Ishikawa (cell line): ENCODE measurements around the gene NCAPG2.

Source experiments
- CEBPB ChIP-seq: IDR thresholded peaks from 2 replicates; pipeline ENCODE4 v1.6.1; 2012
- CREB1 ChIP-seq: IDR thresholded peaks from 2 replicates; pipeline ENCODE4 v1.6.1; 2012; ENCODE audit warnings: low read depth
- EGR1 ChIP-seq: IDR thresholded peaks from 2 replicates; pipeline ENCODE4 v1.6.1; 2012
- EP300 ChIP-seq: IDR thresholded peaks from 2 replicates; pipeline ENCODE4 v1.6.1; 2012; ENCODE audit warnings: borderline replicate concordance
- FOXM1 ChIP-seq: IDR thresholded peaks from 2 replicates; pipeline ENCODE4 v1.6.1; 2012; ENCODE audit warnings: low read depth, borderline replicate concordance
- MAX ChIP-seq: IDR thresholded peaks from 2 replicates; pipeline ENCODE4 v1.6.1; 2012
- NFIC ChIP-seq: IDR thresholded peaks from 2 replicates; pipeline ENCODE4 v1.6.1; 2012
- RAD21 ChIP-seq: IDR thresholded peaks from 2 replicates; pipeline ENCODE4 v1.6.1; 2012; ENCODE audit warnings: low read depth
- REST ChIP-seq: IDR thresholded peaks from 2 replicates; pipeline ENCODE4 v1.6.1; 2012; ENCODE audit warnings: low read depth, mild to moderate bottlenecking
- TAF1 ChIP-seq: IDR thresholded peaks from 2 replicates; pipeline ENCODE4 v1.6.1; 2012; ENCODE audit warnings: low read depth, mild to moderate bottlenecking
- TCF12 ChIP-seq: IDR thresholded peaks from 2 replicates; pipeline ENCODE4 v1.6.1; 2012; ENCODE audit warnings: low read depth
- TEAD4 ChIP-seq: IDR thresholded peaks from 2 replicates; pipeline ENCODE4 v1.6.1; 2012
- USF1 ChIP-seq: IDR thresholded peaks from 2 replicates; pipeline ENCODE4 v1.6.1; 2012
- YY1 ChIP-seq: IDR thresholded peaks from 2 replicates; pipeline ENCODE4 v1.6.1; 2012; ENCODE audit warnings: low read depth
- ZBTB7A ChIP-seq: IDR thresholded peaks from 2 replicates; pipeline ENCODE4 v1.6.1; 2012; ENCODE audit warnings: low read depth

The NCAPG2 gene

GRCh38 chr7:158732494-158733219 is 28.1 kb upstream of the NCAPG2 start:
- TF ChIP-seq TEAD4 (no peak), MAX (no peak), CEBPB (no peak), TAF1 (no peak), TCF12 (no peak), ZBTB7A (no peak), EP300 (no peak), NFIC (no peak), YY1 (no peak), USF1 (no peak), FOXM1 (no peak), RAD21 (no peak)

GRCh38 chr7:158731761-158732160 is 27.2 kb upstream of the NCAPG2 start:
- TF ChIP-seq FOXM1 (no peak), RAD21 (no peak), ZBTB7A (no peak), MAX (no peak), EP300 (no peak), CREB1 (no peak), USF1 (no peak), EGR1 (no peak), YY1 (no peak), TEAD4 (no peak), CEBPB (no peak), NFIC (no peak), TCF12 (no peak), TAF1 (no peak), REST (no peak)

GRCh38 chr7:158730383-158731346 is 26.1 kb upstream of the NCAPG2 start:
- TF ChIP-seq ZBTB7A, result no peak
- no peak for TF ChIP-seq CEBPB
- TF ChIP-seq RAD21, result no peak

GRCh38 chr7:158729646-158730382 is 25.2 kb upstream of the NCAPG2 start:
- TF ChIP-seq REST (no peak), USF1 (no peak), RAD21 (no peak), CEBPB (no peak), CREB1 (no peak), TCF12 (no peak), FOXM1 (no peak), YY1 (no peak), EP300 (no peak), ZBTB7A (no peak), TAF1 (no peak), NFIC (no peak), MAX (no peak), TEAD4 (no peak), EGR1 (no peak)
